Left lobe of liver (tissue), 2 donors: ENCODE results near the gene UTP3. TPM values are rescaled to one million over a fixed set of nuclear protein-coding genes. Genes with fewer than 3 reads are reported as not detected.
A peak's percentile ranks its signal among the peaks of the same experiment; 100 is the strongest.
"Not testable (repeated sequence)": the region's sequence is repeated elsewhere in the genome, so short reads cannot be mapped to it uniquely, and the experiment has no call there.

Experiments used
- ATAC-seq: fragments of 200-7000 bp; cut with Tn5 transposase; one replicate; pipeline ENCODE4 v1.9.1; 2020; ENCODE audit warnings: mild to moderate bottlenecking, moderate library complexity
- DNase-seq: peaks from one replicate; pipeline ENCODE4 v3.0.0-alpha.2; 2020; ENCODE audit warnings: low spot score
- total RNA-seq: library from RNA; stranded (reverse); gene quantifications from one replicate; pipeline ENCODE4 v1.2.1, GENCODE V29; 2021
- donor health status: DM: no; HTN: no; CAD: no; lungs with moderate emphysema.
- donor health status: DM: no; HTN: yes; CAD: no.

UTP3 gene
- total RNA-seq, 1 donor from 2014 or later = 11.5 TPM

DNA sequence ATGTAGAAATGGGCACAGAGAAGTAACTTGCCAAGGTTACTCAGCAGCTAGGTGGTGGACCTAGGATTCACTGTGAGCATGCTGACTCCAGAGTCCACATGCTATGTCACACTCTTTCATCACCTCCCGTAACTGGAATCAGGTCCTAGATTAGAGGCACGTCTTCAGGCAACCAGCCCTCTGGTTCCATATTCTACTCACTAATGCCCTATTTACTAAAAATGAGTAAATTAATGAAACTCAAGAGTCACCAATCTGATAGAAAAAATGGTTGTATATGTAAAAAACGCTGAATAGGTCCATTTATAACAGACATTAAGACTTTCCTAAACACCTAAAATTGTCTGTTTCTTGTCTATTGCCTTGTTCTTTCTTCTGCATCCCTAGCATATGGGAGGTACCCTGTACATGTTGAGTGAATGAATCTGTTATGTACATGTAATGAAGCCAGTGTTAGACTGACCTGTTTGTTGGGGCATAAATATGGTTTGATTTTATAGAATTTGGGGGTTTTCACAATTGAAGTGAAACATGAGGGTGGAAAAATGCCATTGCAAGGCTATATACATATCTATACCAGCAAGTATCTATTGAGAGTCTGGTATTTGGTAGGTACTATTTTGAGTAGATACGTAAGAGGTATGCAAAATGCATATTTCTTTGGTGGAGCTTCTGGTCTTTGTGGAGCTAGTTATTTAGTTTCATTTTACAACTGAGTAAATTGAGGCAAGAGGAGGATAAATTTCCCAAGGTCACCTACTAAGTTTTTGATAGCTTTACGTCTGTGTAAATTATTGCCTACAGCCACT, 26.0 kb downstream of the UTP3 start:
- peak; percentile 81 for DNase-seq

DNA sequence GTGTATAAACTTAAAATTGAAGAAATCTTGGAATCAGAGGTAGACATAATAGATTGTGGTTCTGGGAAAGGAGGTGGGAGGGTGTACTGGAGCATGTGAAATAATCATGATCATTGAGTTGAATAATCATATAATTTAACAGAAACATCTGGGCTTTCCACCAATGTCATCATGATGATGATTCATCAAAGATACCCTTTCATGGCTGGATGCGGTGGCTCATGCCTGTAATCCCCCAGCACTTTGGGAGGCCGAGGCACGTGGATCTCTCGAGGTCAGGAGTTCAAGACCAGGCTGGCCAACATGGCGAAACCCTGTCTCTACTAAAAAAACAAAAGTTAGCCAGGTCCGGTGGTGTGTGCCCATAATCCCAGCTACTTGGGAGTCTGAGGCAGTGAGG, 26.8 kb downstream of the UTP3 start:
- ATAC-seq = no peak

More for the DNA sequence above, 26.0 kb downstream of the UTP3 start:
- ATAC-seq = peak; percentile 89

DNA sequence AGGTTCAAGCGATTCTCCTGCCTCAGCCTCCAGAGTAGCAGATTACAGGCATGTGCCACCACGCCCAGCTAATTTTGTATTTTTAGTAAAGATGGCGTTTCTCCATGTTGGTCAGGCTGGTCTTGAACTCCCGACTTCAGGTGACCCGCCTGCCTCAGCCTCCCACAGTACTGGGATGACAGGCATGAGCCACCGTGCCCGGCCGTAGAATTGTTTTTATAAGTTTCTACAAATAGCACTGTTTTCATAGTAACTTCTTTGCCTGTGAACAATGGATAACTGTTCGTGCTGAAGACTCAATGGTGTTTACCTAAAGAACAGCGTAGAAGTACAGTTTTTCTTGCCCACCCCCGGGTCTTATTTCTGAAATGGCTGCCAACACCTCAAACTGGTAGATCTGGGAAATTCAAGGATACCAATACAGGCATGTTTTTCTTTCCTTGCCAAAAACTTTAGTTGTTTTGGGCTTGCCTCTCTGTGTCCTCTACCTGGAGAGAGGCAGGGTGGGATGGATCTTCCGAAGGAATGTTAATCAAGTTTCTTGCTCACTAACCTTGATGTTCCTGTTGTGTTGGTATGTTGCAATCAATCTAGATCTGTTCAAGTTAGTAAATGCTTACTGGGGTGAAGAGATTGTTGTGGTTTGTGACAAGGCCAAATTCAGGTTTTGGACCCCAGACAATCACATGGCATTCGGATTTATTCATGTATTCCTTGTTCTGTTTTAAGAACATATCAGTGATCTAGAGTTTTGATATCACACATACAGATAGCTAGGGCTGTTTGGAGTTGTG, 30.7 kb downstream of the UTP3 start:
- DNase-seq (no peak), ATAC-seq (no peak)

More for the DNA sequence above, 26.8 kb downstream of the UTP3 start:
- no peak for DNase-seq

DNA sequence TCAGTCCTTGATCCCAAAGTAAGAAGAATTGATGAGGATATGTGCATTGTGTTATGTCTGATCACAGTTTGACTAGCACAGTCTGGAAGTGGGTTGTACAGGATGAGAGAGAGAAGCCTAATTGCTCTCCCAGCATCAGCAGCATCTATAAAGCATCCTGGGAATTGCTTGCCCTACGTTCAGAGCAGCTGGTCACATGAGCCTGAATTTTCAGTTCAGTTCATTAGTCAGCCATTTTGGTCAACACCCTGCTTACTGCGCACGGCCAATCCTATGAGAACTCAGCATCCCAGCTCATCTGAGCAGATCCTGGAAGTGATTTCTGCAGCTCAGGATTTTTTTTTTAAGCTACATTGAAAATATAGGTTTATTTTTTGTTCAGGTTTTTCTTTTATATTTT, 33.4 kb downstream of the UTP3 start, which contains the start of gene RUFY3:
TSS of gene RUFY3 (plus strand) at position 218 of the 400 bp plus-strand sequence. CDS start 610 bp downstream, outside the sequence.
- ATAC-seq (no peak), DNase-seq (no peak)

DNA sequence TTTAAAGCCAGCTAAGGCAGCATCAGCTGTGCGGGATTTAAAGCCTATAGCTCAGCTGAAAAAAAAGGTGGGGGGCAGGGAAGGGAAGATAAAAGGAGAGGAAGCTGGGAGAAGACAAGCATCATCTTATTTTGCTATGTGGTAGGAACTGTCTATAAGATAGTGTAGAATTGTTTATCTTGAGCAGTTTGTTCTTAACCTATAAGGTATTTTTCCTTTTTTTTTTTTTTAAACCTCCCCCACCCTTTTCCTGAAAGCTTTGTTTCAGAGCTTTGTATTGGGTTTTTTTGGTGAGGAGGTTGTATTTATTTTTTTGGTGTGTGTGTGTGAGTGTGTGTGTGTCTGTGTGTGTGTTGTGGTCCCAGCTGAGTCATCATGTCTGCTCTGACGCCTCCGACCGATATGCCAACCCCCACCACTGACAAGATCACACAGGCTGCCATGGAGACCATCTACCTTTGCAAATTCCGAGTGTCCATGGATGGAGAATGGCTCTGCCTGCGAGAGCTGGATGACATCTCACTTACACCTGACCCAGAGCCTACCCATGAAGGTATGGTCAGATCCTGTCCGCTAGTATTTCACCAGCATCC, 34.0 kb downstream of the UTP3 start:
- no peak for ATAC-seq

DNA sequence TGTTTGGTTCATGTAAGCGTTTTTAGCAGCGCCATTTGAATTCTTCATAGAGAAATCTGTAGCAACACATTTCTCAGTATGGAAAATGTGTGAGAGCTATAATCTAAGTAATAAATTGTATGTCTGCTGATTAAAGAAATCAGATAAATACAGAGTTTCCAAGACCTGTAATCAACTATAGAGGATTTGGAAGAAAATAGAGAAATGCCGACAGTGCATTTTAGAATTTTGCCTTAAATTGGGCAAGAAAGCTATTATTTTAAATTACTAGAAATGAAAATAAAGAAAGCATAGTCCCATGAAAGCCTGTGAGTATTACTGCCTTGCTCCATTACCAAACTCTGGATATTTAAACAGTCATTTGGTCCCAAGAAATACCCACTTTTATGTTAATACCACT, 36.1 kb downstream of the UTP3 start:
- no peak for DNase-seq
- ATAC-seq = no peak

More for the DNA sequence above, 34.0 kb downstream of the UTP3 start:
- DNase-seq = no peak

DNA sequence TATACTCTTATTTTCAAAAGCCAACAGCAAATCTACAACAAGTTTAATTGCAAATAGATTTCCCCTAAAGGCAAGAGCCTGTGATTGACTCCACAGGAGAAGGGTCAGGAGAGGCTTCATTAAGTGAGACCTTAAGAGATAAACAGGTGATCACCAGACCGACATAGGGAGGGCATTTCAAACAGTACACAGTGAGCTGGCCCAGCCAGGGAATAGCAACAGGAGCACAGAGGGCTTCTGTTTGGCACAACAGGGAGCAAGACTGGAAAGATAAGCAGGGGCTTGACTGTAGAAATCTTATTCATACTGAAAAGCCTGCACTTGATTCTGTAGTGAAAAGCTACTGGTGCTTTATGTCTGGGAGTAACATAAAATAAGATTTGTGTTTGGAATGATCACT, 37.3 kb downstream of the UTP3 start:
- ATAC-seq (no peak), DNase-seq (no peak)

DNA sequence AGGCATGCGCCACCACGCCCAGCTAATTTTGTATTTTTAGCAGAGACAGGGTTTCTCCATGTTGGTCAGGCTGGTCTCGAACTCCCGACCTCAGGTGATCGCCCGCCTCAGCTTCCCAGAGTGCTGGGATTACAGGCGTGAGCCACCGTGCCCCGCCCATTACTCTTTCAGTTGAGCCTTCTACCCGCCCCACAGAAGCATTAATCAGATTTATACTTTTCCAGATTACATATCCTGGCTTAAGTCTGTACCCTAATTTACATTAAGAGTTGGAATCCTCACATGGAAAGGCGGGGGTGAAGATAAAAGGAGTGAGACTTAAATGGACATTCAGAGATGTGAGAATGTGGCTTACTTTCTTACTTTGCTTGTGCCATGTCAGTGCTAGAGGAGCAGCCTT, 38.2 kb downstream of the UTP3 start:
- ATAC-seq, DNase-seq: not testable (repeated sequence)

DNA sequence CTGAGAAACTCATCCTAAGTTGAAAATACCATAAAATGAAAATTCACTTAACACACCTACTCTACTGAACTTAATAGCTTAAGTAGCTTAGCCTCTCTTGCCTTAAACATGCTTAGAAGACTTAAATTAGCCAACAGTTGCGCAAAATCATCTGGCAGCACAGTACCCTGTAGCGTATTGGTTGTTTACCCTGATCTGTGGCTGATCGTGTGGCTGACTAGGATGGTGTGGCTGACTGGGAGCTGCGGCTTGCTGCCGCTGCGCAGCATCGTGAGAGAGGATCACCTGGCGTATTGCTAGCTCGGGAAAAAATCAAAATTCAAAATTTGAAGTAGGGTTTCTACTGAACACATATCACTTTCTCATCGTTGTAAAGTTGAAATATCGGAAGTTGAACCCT, 39.8 kb downstream of the UTP3 start:
- peak; percentile 58 for ATAC-seq
- DNase-seq = no peak

DNA sequence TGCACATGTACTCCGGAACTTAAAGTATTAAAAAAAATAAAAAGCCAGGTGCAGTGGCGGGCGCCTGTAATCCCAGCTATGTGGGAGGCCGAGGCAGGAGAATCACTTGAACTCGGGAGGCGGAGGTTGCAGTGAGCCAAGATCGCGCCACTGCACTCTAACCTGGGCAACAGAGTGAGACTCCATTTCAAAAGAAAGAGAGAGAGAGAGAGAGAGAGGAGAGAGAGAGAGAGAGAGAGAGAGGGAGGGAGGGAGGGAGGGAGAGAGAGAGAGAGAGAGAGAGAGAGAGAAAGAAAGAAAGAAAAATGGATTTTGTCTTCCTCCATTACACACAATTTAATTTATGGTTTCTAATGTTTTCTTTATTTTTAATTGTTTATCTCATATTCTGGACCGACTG, 44.5 kb downstream of the UTP3 start:
- not testable (repeated sequence) for DNase-seq, ATAC-seq

DNA sequence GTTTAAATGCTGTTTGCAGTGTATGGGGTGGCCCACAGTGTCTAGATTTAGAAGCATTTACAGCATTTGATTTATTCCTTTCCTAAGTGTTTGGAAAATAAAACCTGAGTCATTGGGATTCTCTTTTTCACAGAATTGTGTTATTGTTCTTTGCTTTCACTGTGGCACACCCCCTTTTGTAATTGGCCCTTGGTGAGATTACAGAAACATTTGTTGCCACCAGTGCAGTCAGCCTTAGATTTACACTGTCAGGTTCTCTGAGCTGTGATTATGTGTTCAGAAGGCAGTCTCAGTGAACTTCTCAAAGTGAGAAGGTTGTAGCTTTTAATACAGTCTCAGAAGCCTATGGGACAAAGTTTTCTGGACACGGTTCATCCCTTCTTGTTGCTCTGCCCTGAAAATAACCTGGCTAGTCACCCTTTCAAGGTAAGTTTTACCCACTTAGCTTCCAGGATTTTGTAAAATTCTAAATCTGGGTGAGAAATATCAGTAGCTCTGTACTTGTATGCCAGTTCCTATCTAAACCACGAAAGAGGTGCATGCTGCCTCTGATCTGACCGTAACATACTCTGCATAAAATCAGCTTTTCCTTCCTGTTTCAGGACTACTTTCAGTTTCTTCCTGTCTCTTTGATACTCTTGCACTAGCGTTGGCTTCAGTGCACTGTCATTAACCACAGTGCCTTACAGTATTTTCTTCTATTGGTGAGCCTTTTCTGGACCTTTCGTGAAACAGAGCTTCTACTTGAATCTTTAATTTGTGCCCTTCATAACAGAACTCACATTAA, 46.0 kb downstream of the UTP3 start:
- DNase-seq (no peak), ATAC-seq (peak; percentile 94)

DNA sequence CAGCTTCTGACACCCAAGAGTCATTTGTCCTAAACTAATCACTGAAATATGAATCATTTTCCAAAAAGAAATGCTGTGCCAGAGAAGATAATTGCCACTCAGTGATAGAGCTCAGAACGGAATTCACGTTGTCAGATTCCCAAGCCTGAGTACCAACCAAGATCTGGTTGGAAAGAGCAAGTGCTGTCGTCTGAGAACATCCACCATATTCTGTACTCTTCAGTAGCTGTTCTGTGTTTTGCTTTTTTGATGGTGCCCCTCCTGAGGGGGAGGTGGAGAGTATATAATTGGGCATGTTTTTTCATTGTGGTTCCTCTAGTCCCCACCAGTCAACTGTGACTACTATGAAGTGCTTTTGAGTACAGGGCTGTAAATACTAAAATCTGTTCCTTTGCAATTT, 46.6 kb downstream of the UTP3 start:
- DNase-seq (no peak), ATAC-seq (peak; percentile 53)

DNA sequence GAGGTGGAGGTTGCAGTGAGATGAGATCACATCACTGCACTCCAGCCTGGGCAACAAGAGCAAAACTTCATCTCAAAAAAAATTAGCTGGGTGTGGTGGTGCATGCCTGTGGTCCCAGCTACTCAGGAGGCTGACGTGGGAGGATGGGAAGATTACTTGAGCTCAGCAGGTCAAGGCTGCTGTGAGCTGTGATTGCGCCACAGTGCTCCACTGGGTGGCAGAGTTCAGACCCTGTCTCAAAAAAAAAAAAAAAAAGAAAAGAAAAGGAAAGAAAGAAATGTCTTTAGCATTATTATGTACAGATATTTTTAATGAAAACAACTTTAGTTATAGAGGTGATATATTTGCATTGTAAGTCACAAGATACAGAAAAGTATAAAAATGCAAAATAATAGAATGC, 47.6 kb downstream of the UTP3 start:
- ATAC-seq = peak; percentile 58

DNA sequence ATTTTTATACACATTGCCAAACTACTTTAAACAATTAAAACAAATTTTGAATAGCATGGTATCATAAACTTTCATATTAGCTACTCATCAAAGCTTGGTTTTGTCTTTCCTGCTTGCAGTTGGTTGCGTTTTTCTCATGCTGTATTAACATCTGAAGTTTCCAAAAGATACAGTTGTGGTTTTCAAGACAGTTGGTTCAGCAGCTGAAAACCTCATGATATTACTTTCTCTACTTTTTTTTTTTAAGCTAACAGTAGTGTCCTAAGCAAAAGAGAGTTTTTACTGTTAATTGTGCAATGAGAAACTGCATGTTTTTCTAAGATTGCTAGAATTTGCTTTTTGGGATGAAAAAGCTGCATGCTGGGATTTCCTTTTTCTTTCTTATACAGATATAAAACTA, 48.7 kb downstream of the UTP3 start:
- ATAC-seq = no peak
- no peak for DNase-seq

More for the DNA sequence above, 47.6 kb downstream of the UTP3 start:
- DNase-seq = peak; percentile 54

DNA sequence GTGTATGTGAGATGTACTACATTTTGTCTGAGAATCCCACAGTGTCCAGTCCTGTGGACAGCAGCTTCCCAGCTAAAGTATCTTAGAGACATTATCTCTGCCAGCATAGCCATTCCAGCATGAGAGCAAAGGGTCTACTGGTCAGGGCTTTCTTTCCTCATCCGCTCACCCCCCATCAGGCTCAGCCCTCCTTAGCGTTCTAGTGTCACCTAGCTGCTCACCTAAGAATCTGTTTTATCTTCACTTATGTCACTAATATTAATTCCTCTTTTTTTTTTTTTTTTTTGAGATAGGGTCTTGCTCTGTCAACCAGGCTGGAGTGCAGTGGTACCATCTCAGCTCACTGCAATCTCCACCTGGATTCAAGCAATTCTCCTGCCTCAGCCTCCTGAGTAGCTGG, 49.1 kb downstream of the UTP3 start:
- no peak for DNase-seq
- no peak for ATAC-seq

DNA sequence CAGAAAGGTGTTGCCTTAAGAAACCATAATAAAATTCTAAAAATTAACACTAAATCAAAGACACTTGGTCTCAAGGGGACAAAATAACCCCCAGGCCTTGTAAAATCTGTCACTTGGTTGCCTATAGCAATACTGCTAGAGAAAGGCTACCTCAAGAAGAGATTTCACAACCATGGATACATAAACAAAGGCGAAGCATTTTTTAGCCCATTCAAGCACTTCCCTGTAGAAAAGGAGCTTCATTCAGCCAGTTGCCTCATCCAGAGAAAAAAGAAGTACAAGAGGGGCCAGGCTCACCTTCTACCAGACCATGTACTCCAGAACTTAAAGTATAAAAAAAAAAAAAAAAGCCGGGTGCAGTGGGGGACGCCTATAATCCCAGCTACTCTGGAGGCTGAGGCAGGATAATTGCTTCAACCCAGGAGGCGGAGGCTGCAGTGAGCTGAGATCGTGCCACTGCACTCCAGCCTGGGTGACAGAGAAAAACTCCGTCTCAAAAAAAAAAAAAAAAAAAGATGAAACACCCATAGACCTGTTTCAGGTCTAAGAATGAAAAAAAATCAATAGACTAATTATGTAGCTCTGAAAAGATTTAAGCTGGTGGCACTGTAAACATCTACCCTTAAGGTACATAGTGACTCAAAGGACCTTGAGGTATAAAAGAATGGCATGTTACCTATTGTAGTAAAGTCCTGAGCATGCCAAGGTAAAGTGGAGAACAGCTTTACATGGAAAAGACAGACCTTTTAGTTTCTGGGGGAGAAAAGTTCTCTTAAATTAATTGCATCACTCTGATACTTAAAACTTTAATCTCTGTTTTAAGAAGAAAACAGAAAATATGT, 51.4 kb downstream of the UTP3 start:
- DNase-seq = no peak
- ATAC-seq = no peak
